KOPT-K1 (cell line): ENCODE data around the gene TTLL7.

Experiments used
- H3K27ac ChIP-seq: fragments of 200-600 bp; sonication (generic); 2 replicates; pipeline ENCODE4 v1.5.1; 2016; ENCODE audit warnings: antibody characterized with exemption, mild to moderate bottlenecking, low read depth, low read length; ENCODE audit not compliant: poor library complexity, severe bottlenecking
- H3K36me3 ChIP-seq: fragments of 200-600 bp; sonication (generic); 2 replicates; pipeline ENCODE4 v1.5.1; 2017; ENCODE audit warnings: antibody characterized with exemption, mild to moderate bottlenecking, low read length, moderate library complexity; ENCODE audit not compliant: insufficient read depth
- H3K9me3 ChIP-seq: fragments of 200-600 bp; sonication (generic); 2 replicates; pipeline ENCODE4 v1.5.1; 2017; ENCODE audit warnings: antibody characterized with exemption, low read length, mild to moderate bottlenecking; ENCODE audit not compliant: insufficient read depth, poor library complexity, severe bottlenecking

TTLL7 gene

DNA sequence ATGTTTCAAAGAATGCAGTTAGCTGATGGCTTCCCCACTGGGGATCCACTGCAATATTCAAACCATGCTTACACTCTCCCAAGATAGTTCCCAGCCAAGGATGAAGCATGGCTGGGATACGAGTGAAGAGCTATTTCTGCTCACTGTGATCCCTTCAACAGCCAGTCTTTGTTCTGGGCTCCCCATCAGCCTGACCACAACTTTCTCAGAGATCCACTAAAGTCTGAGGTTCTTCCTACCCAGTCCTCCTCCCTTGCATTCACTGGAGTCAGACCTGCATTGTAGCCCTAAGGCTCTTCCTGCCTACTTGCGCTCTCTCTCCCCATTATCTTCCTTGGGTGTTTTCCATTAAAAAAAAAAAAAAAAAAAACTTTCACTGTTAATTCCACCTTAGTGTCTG lies 101.4 kb downstream of the TTLL7 start:
- Histone ChIP-seq H3K9me3 (no peaks in the 10 kb centered on the region), H3K27ac (no peak overlapping the region), H3K36me3 (no peaks in the 10 kb centered on the region)

DNA sequence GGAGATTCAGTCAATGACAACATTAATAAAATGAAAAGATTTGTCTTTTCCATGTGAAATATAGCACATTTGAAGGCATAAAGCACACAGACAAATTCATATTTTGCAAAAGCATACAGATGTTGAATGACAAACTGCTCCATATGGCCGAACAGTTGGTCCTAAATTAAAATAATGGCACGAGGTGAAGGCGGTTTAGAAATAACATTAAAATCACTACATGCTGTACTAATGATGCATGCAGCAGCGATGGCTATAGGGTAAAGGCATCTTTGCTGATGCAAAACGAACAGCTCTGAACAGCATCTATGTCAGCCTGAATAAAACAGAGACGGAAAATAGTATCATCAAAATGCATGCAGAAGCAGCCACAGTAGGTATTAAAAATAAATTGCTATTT lies 102.6 kb downstream of the TTLL7 start:
- no peaks in the 10 kb centered on the region for H3K36me3 ChIP-seq
- H3K9me3 ChIP-seq = no peaks in the 10 kb centered on the region
- no peak overlapping the region for H3K27ac ChIP-seq

DNA sequence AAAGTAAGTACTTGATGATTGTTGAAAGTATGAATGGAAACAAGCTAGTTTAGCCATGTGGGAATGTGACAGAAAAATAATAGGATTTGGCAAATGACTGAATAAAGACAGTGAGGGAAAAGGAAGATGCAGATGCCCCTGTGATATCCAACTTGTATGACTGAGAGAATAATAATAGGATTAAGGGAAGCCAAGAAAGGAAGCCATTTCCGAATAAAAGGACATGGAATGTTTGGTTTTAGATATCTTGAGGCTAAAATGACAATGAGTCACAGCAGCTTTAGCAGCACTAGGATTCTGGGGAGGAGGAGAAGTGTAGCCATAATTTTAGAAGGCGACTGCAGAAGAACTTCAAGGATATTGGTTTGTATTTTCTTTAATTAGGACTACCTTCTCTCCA lies 109.2 kb downstream of the TTLL7 start:
- Histone ChIP-seq H3K27ac (no peak overlapping the region), H3K36me3 (no peaks in the 10 kb centered on the region), H3K9me3 (no peaks in the 10 kb centered on the region)

DNA sequence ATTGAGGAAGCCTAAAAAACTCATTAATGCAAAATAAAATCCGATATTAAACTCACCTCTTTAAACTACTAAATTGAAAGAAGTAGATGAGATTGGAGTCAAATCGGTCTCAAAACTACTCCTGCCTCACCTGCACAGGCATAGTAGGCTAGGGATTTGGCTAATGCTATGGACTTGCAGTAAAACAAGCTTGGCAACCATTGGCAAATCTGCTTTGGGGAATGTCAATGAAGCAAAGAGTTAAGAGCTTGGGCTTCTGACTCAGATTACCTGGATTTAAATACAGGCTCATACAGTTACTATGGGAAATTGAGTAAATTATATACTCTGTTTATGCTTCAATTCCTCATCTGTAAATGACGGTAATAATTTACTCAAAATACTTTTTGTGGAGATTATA lies 111.4 kb downstream of the TTLL7 start:
- Histone ChIP-seq H3K36me3 (no peaks in the 10 kb centered on the region), H3K27ac (no peak overlapping the region), H3K9me3 (no peaks in the 10 kb centered on the region)

DNA sequence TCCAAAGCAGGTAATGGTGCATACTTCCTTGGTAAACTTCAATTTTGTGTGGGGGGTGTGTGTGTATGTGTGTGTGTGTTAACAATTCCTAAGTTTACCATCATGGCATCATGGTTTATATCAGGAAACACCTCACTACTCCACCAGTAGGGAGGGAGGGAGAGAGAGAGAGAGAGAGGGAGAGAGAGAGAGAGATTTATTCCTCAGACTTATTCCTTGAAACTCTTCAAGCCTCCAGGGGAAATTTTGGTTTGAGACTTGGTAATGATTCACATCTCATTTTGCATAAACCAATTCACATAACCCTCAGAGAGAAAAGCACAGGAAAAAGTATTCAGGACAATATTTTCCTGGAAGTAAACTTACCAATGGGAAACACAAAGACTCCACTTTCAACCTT lies 115.0 kb downstream of the TTLL7 start:
- Histone ChIP-seq H3K9me3 (no peaks in the 10 kb centered on the region), H3K36me3 (no peaks in the 10 kb centered on the region), H3K27ac (no peak overlapping the region)

DNA sequence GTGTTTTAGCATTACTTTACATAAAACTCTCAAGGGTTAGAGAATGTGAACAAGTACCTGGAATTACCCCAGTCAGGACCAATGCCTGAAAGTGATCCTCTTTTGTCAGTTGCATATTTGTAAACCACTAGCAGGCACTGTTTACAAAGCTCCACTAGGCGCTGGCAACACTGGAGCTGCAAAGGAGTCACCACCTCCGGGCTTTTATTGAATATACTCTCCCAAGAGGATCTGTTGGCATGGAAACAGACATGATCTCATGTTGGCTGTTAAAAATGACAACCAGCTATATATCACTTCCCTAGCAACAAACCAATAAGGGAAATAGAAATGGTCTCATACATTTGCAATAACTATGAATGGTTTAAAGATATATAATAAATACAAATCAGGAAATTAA lies 116.0 kb downstream of the TTLL7 start:
- H3K36me3 ChIP-seq = no peaks in the 10 kb centered on the region
- H3K27ac ChIP-seq = no peak overlapping the region

DNA sequence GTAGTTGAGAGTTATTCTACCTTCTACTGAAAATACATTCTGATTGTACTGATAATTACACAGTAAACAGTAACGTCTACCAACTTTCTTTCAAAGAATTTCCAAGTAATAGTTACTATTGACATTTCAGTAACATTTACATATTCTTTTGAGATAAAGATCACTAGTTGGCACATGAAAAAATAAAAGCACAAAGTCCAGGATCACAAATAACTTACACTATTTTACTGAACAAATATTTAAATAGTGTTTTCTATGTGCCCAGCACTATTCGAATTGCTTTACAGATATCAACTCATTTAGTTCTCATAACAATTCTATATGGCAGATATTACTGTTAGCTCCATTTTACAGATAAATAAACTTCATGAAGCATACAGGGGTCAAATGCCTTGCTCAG lies 126.4 kb downstream of the TTLL7 start:
- Histone ChIP-seq H3K27ac (no peak overlapping the region), H3K36me3 (no peaks in the 10 kb centered on the region), H3K9me3 (no peaks in the 10 kb centered on the region)

More for the DNA sequence above, 116.0 kb downstream of the TTLL7 start:
- H3K9me3 ChIP-seq = no peaks in the 10 kb centered on the region

DNA sequence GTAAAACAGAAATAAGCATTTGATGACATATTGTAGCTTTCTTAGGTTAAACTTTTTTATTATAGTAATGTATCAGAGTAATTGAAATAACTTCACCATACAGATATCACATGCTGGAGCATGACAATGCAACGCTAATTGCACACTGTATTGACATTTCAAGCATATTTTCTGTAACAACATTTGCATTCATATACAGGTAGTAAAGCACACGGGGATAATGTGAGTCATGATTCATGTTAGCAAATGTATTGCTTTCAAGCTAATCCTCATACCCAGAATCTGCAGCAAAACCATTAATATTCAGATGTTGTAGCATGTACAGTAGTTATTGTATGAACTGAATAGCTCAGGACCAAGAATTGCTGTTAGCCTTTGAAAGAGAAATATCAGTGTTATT lies 133.9 kb downstream of the TTLL7 start:
- H3K27ac ChIP-seq = no peak overlapping the region
- H3K36me3 ChIP-seq = no peaks in the 10 kb centered on the region
- H3K9me3 ChIP-seq = no peaks in the 10 kb centered on the region

DNA sequence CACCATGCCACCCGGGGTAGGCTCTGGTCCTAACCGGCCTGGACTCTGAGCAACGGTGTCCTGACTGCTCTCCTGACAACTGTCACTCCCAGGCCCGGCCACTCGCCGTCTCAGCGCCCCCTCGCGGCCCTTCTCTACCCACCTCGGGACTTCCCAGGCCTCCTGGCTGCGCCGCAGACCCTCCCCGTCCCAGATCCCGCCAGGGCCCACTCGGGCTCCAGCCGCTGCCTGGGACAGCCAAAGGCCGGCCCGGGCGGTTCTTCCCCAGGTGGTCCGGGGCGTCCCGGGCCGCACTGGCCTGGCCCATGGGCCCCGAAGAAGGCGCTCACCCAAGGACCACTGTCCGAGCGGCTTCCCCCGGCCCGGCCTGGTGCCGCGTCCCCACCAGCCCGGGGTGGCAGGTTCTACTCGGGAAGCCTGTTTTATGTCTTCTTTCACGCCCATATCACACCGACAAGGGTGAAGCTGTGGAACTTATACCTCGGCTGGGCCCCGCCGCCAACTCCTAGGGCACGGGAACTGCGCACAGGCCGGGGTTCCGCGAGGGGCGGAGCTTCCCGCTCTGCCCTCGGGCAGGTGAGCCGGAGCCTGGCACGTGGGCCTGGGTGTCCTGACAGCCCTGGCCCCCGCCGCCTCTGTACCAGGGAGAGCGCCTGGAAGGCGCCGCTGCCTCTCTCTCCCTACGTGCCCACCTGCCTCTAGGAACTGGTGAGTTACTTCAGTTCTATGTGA lies 138.3 kb downstream of the TTLL7 start:
- Histone ChIP-seq H3K9me3 (no peaks in the 10 kb centered on the region), H3K27ac (no peak overlapping the region), H3K36me3 (no peaks in the 10 kb centered on the region)

DNA sequence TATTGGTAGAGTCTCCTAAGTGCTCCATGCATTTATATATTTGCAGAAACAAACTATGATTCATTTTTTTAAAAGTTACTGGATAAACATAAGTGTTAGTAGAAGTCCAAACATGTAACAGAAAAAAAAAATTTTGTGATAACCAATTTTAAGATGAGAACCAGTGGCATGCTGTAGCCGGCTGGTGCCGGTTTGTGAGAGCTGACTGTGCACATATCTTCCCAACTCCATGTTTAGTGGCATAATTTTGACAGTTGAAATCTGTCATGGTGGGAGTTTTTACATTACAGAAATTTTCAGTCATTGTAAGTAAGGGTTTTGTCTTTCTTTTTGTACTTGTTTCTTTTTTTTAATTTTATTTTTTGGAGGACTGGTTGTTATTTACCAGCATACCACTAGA lies 141.2 kb downstream of the TTLL7 start:
- no peaks in the 10 kb centered on the region for H3K36me3 ChIP-seq
- no peaks in the 10 kb centered on the region for H3K9me3 ChIP-seq
- H3K27ac ChIP-seq = no peak overlapping the region

DNA sequence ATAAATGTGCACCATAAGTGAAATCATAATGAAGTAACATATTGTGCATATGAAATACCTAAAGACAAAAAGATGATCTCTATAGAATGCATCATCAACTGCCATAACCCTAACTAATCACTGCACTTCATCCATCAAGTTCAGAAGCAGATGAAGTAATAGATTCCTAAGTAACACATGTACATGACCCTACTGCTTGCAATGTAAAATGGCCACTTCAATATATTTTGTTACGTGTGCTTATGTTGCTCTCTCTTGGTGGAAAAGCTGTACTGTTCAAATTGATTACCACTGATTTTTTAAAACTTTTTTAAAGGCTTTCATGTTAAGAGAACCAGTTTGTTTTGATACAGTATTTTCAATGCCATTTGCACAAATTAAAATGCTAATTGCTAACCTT lies 141.8 kb downstream of the TTLL7 start:
- H3K36me3 ChIP-seq = no peaks in the 10 kb centered on the region
- no peaks in the 10 kb centered on the region for H3K9me3 ChIP-seq
- H3K27ac ChIP-seq = no peak overlapping the region

DNA sequence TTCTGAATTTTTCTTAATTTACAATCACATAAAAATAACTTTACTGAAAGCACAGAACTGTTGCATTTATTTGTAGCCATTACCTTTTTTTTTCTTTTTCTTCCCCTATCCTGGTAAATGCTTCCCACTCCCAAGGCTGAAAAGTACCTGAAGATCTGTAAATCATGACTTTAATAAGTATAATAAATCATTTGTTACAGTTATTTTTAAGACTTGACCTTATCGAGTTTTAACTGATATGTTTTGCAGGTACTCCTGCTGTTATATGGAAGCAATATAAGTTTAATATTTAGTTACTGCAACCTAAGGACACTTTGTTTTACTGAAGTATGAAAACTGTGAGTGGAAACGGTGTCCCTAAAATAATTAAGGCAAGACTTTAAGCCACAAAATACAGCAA lies 142.6 kb downstream of the TTLL7 start:
- no peaks in the 10 kb centered on the region for H3K36me3 ChIP-seq
- H3K9me3 ChIP-seq = no peaks in the 10 kb centered on the region
- no peak overlapping the region for H3K27ac ChIP-seq

DNA sequence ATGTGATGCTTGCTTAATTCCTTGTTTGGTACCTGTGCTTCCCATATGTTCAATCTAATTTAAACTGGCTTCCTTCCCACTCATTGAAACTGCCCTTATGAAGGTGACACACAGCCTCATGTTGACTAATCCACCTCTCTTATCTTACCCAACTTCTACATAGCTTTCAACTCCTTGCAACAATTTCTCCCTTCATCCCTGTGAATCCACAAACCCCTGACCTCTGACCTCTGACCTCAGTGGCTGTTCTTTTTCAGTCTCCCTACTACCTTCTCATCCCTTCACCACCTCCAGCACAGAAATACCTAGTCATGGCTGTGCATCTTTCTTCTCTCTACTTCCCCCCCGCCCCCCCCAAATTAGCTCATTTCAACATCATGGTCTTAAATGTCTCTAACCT lies 144.5 kb downstream of the TTLL7 start:
- no peak overlapping the region for H3K27ac ChIP-seq
- H3K9me3 ChIP-seq = no peaks in the 10 kb centered on the region
- H3K36me3 ChIP-seq = no peaks in the 10 kb centered on the region

DNA sequence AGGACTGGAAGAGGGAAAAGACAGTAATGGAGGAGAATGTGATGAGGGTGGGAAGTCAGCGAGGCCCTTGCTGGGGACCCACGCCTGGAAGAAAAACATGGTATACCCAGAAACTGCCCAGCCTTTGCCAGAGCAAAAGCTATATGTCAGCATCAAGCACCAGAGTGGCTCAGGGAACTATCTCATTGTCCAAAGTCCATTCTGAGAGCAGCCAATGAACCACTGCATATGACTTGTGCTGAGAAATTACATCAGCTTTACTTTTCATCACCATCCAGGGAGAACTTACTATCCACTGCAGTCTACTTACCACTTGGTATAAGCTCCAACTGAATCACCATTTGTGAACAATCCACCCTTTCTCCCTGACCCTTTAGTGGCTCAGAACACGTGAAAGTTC lies 148.1 kb downstream of the TTLL7 start:
- Histone ChIP-seq H3K27ac (no peak overlapping the region), H3K9me3 (no peaks in the 10 kb centered on the region), H3K36me3 (no peaks in the 10 kb centered on the region)

DNA sequence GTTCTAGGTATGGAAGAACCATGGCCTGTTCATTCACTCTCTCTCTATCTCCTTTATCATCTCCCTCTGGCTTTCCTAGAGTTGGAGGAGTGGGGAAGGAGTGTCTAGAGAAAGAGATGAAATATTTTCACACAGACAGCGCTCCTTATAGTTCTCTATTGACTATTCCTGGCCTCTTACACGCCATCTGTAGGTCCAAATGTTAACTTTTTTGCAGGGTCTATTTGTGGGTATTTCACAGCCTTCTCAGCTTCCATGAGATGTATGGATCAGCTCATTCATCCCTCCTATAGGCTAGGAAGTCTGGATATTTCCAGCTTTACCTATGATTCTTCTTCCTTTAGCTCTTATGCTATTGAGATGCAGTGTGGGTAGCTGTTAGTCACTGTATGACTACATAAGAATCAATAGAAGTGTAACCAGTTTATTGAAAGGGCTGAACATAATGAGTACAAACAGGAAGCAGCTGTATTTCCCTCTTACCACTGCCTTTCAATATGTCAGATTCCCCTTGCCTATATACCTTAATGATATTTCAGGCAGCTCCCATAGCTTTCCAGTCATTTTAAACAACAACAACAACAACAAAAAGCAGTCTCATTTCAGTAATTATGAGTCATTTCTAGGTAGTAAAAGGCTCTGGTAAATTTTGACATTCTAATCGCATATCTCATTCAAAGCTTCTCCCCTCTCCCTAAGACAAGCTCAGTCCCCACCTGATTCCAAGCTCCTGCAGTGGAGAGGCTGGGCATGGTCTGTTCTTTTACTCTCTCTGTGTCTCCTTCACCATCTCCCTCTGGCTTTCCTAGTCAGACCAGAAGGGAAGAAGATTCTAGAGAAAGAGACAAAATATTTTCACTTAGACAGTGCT lies 149.5 kb downstream of the TTLL7 start:
- Histone ChIP-seq H3K27ac (no peak overlapping the region), H3K36me3 (no peaks in the 10 kb centered on the region), H3K9me3 (no peaks in the 10 kb centered on the region)

DNA sequence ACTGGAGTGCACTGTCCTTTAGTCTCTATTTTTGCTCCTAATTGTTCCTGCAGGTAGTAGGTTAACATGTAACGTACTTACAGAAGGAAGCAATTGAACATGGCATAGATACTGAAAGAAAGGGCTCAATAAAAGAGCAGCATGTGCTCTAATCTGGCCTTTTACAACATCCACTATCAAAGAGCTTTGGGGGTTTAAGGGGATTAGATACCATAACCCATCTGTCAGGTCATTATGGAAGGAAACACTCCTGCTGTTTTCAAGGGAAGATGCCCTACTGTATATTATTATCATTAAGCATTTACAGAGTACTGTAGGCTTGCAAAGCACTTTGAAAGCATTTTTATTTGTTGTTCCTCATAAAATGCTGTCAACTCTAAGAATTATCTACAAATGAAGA lies 152.8 kb downstream of the TTLL7 start:
- H3K27ac ChIP-seq = no peak overlapping the region
- no peaks in the 10 kb centered on the region for H3K9me3 ChIP-seq
- H3K36me3 ChIP-seq = no peaks in the 10 kb centered on the region
